Neural progenitor cell (in vitro differentiated cells): ENCODE measurements around the gene KLHL35. TPM values are rescaled to one million over a fixed set of nuclear protein-coding genes. Genes with fewer than 3 reads are reported as not detected.

Experiments
- DNase-seq: peaks from one replicate; pipeline ENCODE4 v3.0.0-alpha.2; 2016; ENCODE audit warnings: low spot score
- H2AFZ ChIP-seq: fragments of 200-600 bp; sonication (generic); replicated peaks from 2 replicates; pipeline ENCODE4 v1.6.1; 2016; ENCODE audit warnings: antibody characterized with exemption
- H3F3A ChIP-seq: fragments of 200-600 bp; sonication (generic); 2 replicates; pipeline ENCODE4 v1.6.1; 2016; ENCODE audit warnings: antibody characterized with exemption, low read depth
- H3K27ac ChIP-seq: fragments of 200-600 bp; sonication (generic); 2 replicates; pipeline ENCODE4 v1.5.1; 2016; ENCODE audit warnings: mild to moderate bottlenecking
- H3K27me3 ChIP-seq: fragments of 200-600 bp; sonication (generic); 2 replicates; pipeline ENCODE4 v1.6.1; 2016; ENCODE audit warnings: mild to moderate bottlenecking, moderate library complexity
- H3K36me3 ChIP-seq: fragments of 200-600 bp; sonication (generic); 2 replicates; pipeline ENCODE4 v1.5.1; 2016
- H3K4me1 ChIP-seq: fragments of 200-600 bp; sonication (generic); 2 replicates; pipeline ENCODE4 v1.6.1; 2016; ENCODE audit warnings: mixed run types
- H3K4me2 ChIP-seq: fragments of 200-600 bp; sonication (generic); 2 replicates; pipeline ENCODE4 v1.6.1; 2016
- H3K4me3 ChIP-seq: fragments of 200-600 bp; sonication (generic); 2 replicates; pipeline ENCODE4 v1.5.1; 2016
- H3K79me2 ChIP-seq: fragments of 200-600 bp; sonication (generic); 2 replicates; pipeline ENCODE4 v1.6.1; 2016; ENCODE audit warnings: low read depth
- H3K9ac ChIP-seq: fragments of 200-600 bp; sonication (generic); 2 replicates; pipeline ENCODE4 v1.6.1; 2016
- H3K9me3 ChIP-seq: fragments of 200-600 bp; sonication (generic); 2 replicates; pipeline ENCODE4 v1.5.1; 2016; ENCODE audit warnings: low read depth
- H4K20me1 ChIP-seq: fragments of 200-600 bp; sonication (generic); 2 replicates; pipeline ENCODE4 v1.6.1; 2016; ENCODE audit warnings: low read depth
- H3K27ac Mint-ChIP-seq: 3 replicates; pipeline ENCODE4 v1.8.0; 2021; ENCODE audit warnings: mixed read lengths
- H3K27me3 Mint-ChIP-seq: 2 replicates; pipeline ENCODE4 v1.8.0; 2022; ENCODE audit warnings: low read depth, mild to moderate bottlenecking, inconsistent platforms, moderate library complexity, mixed read lengths; ENCODE audit not compliant: insufficient read depth
- H3K36me3 Mint-ChIP-seq: 3 replicates; pipeline ENCODE4 v1.8.0; 2021; ENCODE audit warnings: mixed read lengths
- H3K4me1 Mint-ChIP-seq: 3 replicates; pipeline ENCODE4 v1.8.0; 2021; ENCODE audit warnings: mixed read lengths
- H3K4me3 Mint-ChIP-seq: 3 replicates; pipeline ENCODE4 v1.8.0; 2021; ENCODE audit warnings: mild to moderate bottlenecking, moderate library complexity, mixed read lengths
- H3K9me3 Mint-ChIP-seq: 3 replicates; pipeline ENCODE4 v1.8.0; 2020; ENCODE audit warnings: mixed read lengths
- CTCF ChIP-seq: fragments of 200-600 bp; sonication (generic); IDR thresholded peaks from 2 replicates; pipeline ENCODE4 v1.5.1; 2017; ENCODE audit warnings: antibody characterized with exemption, mild to moderate bottlenecking
- EZH2 ChIP-seq: fragments of 200-600 bp; sonication (generic); IDR thresholded peaks from 2 replicates; pipeline ENCODE4 v1.6.1; 2017; ENCODE audit warnings: antibody characterized with exemption, mild to moderate bottlenecking, moderate library complexity
- EZH2phosphoT487 ChIP-seq: fragments of 200-600 bp; sonication (generic); IDR thresholded peaks from 2 replicates; pipeline ENCODE4 v1.6.1; 2017; ENCODE audit warnings: antibody characterized with exemption
- total RNA-seq: library from RNA; depleted of rRNA; stranded (reverse); fragments of >200 nt; gene quantifications from 2 replicates; pipeline ENCODE4 v1.2.3, GENCODE V29; 2015; ENCODE audit warnings: low replicate concordance

Gene KLHL35
- total RNA-seq, 1 donor from 2014 or later, result 1.2 TPM

GRCh38 chr11:75442161-75442885 lies 9.3 kb upstream of the KLHL35 start:
- H3K27me3 ChIP-seq, result no peaks in the 10 kb centered on the region
- no peaks in the 10 kb centered on the region for H3K9me3 Mint-ChIP-seq
- H3K9ac ChIP-seq, result no peak overlapping the region
- peaks cover 6% of the 10 kb centered on the region for H3K4me1 Mint-ChIP-seq
- H3K79me2 ChIP-seq, result no peaks in the 10 kb centered on the region
- no peaks in the 10 kb centered on the region for H4K20me1 ChIP-seq
- DNase-seq, result no peak
- H3K27ac Mint-ChIP-seq, result no peak overlapping the region
- no peaks in the 10 kb centered on the region for H3K4me1 ChIP-seq
- no peak overlapping the region for H3K4me2 ChIP-seq
- H3K9me3 ChIP-seq, result no peaks in the 10 kb centered on the region
- TF ChIP-seq EZH2phosphoT487, result no peak
- no peak for TF ChIP-seq EZH2
- TF ChIP-seq CTCF, result no peak
- H3K36me3 Mint-ChIP-seq, result no peaks in the 10 kb centered on the region
- H3K27ac ChIP-seq, result no peak overlapping the region
- no peak overlapping the region for H3K4me3 Mint-ChIP-seq
- no peaks in the 10 kb centered on the region for H3K36me3 ChIP-seq
- H3F3A ChIP-seq, result no peaks in the 10 kb centered on the region
- no peak overlapping the region for H3K4me3 ChIP-seq
- H3K27me3 Mint-ChIP-seq, result peaks cover 6% of the 10 kb centered on the region
- H2AFZ ChIP-seq, result no peak overlapping the region

- TF ChIP-seq EZH2phosphoT487 (no peak), CTCF (no peak), EZH2 (no peak)
- Histone ChIP-seq H2AFZ (no peak overlapping the region), H3K27ac (no peak overlapping the region), H3F3A (no peaks in the 10 kb centered on the region), H3K4me3 (no peak overlapping the region), H4K20me1 (no peaks in the 10 kb centered on the region), H3K4me2 (no peak overlapping the region), H3K9ac (no peak overlapping the region), H3K4me1 (no peaks in the 10 kb centered on the region), H3K9me3 (no peaks in the 10 kb centered on the region), H3K27me3 (no peaks in the 10 kb centered on the region), H3K36me3 (no peaks in the 10 kb centered on the region), H3K79me2 (no peaks in the 10 kb centered on the region)
- H3K4me1 Mint-ChIP-seq, result peaks cover 6% of the 10 kb centered on the region
- H3K36me3 Mint-ChIP-seq, result no peaks in the 10 kb centered on the region
- H3K9me3 Mint-ChIP-seq, result no peaks in the 10 kb centered on the region
- DNase-seq, result no peak
- H3K4me3 Mint-ChIP-seq, result no peak overlapping the region
- peaks cover 6% of the 10 kb centered on the region for H3K27me3 Mint-ChIP-seq
- no peak overlapping the region for H3K27ac Mint-ChIP-seq
Measured at GRCh38 chr11:75441804-75442132, 8.8 kb upstream of the KLHL35 start.

GRCh38 chr11:75440960-75441803 lies 8.2 kb upstream of the KLHL35 start:
- no peaks in the 10 kb centered on the region for H4K20me1 ChIP-seq
- DNase-seq, result no peak
- Mint-ChIP-seq H3K4me1 (peaks cover 6% of the 10 kb centered on the region), H3K4me3 (no peak overlapping the region), H3K27ac (no peak overlapping the region), H3K27me3 (peaks cover 6% of the 10 kb centered on the region), H3K36me3 (no peaks in the 10 kb centered on the region), H3K9me3 (no peaks in the 10 kb centered on the region)
- H3K4me3 ChIP-seq, result no peak overlapping the region
- H3K36me3 ChIP-seq, result no peaks in the 10 kb centered on the region
- no peaks in the 10 kb centered on the region for H3K9me3 ChIP-seq
- no peak for TF ChIP-seq EZH2phosphoT487
- TF ChIP-seq CTCF, result no peak
- no peak for TF ChIP-seq EZH2
- no peak overlapping the region for H2AFZ ChIP-seq
- no peak overlapping the region for H3K27ac ChIP-seq
- H3F3A ChIP-seq, result no peaks in the 10 kb centered on the region
- H3K9ac ChIP-seq, result no peak overlapping the region
- no peaks in the 10 kb centered on the region for H3K27me3 ChIP-seq
- H3K79me2 ChIP-seq, result no peaks in the 10 kb centered on the region
- no peaks in the 10 kb centered on the region for H3K4me1 ChIP-seq
- H3K4me2 ChIP-seq, result no peak overlapping the region
